SK-N-SH (cell line): ENCODE measurements around the gene TRPM8. TPM values are rescaled to one million over a fixed set of nuclear protein-coding genes. Genes with fewer than 3 reads are reported as not detected.

Source experiments
- CTCF ChIA-PET: fragments of 300-600, 350-600 bp; formaldehyde crosslinking; extraction: SDS; loops from one replicate; lab custom pipeline; 2021; lab: Yijun Ruan, JAX
- POLR2A ChIA-PET: fragments of 350-600 bp; sonication (Branson Sonifier 250); formaldehyde crosslinking; extraction: SDS; loops from one replicate; lab custom pipeline; 2020; ENCODE audit warnings: antibody characterized with exemption, inconsistent platforms; lab: Yijun Ruan, JAX
- DNase-seq: peaks from one replicate; pipeline ENCODE4 v3.0.0; 2012
- H2AFZ ChIP-seq: fragments of 200-600 bp; sonication (generic); 2 replicates; pipeline ENCODE4 v1.8.1; 2016; ENCODE audit warnings: antibody characterized with exemption, mild to moderate bottlenecking, low read depth
- H3F3A ChIP-seq: fragments of 200-600 bp; sonication (generic); replicated peaks from 2 replicates; pipeline ENCODE3; 2016; ENCODE audit warnings: antibody characterized with exemption, mild to moderate bottlenecking; ENCODE audit not compliant: insufficient read depth
- H3K27ac ChIP-seq, 2 experiments: fragments of 200-500 bp in 1 of 2; fragments of 200-600 bp in 1 of 2; sonication (Bioruptor generic) in 1 of 2; sonication (generic), shearing (Covaris generic) in 1 of 2; 2 replicates each; pipeline versions ENCODE4 v1.5.1 to v1.6.1; 2014 to 2016; ENCODE audit warnings: low read depth in 2 of 2, inconsistent platforms in 1 of 2, low read length in 1 of 2, mild to moderate bottlenecking in 1 of 2, mixed read lengths in 1 of 2
- H3K27me3 ChIP-seq: fragments of 200-600 bp; sonication (generic), shearing (Covaris generic); 2 replicates; pipeline ENCODE4 v1.6.1; 2016; ENCODE audit warnings: mixed run types; ENCODE audit not compliant: insufficient read depth
- H3K36me3 ChIP-seq, 2 experiments: fragments of 200-500 bp in 1 of 2; fragments of 200-600 bp in 1 of 2; sonication (Bioruptor generic) in 1 of 2; sonication (generic) in 1 of 2; replicated peaks in 1 of 2; 2 replicates each; pipeline versions ENCODE3 to v1.5.1; 2014 to 2016; ENCODE audit warnings: low read length in 1 of 2, mild to moderate bottlenecking in 1 of 2; ENCODE audit not compliant: insufficient read depth in 2 of 2, control insufficient read depth in 1 of 2
- H3K4me1 ChIP-seq, 2 experiments: fragments of 200-500 bp in 1 of 2; fragments of 200-600 bp in 1 of 2; sonication (Bioruptor generic) in 1 of 2; sonication (generic), shearing (Covaris generic) in 1 of 2; 2 replicates each; pipeline versions ENCODE4 v1.5.1 to v1.6.1; 2014 to 2016; ENCODE audit warnings: low read depth in 1 of 2, low read length in 1 of 2, mixed run types in 1 of 2; ENCODE audit not compliant: insufficient read depth in 2 of 2, control insufficient read depth in 1 of 2
- H3K4me2 ChIP-seq: fragments of 200-600 bp; sonication (generic), shearing (Covaris generic); 2 replicates; pipeline ENCODE4 v1.6.1; 2017; ENCODE audit warnings: mixed run types
- H3K4me3 ChIP-seq, 2 experiments: fragments of 200-500 bp in 1 of 2; fragments of 200-600 bp in 1 of 2; sonication (Bioruptor generic) in 1 of 2; sonication (generic), shearing (Covaris generic) in 1 of 2; 2 replicates each; pipeline versions ENCODE4 v1.5.1 to v1.8.1; 2014 to 2016; ENCODE audit warnings: low read depth in 2 of 2, inconsistent platforms in 1 of 2, low read length in 1 of 2, mild to moderate bottlenecking in 1 of 2, mixed read lengths in 1 of 2, moderate library complexity in 1 of 2
- H3K79me2 ChIP-seq: fragments of 200-600 bp; sonication (generic); 2 replicates; pipeline ENCODE4 v1.8.1; 2017; ENCODE audit warnings: mild to moderate bottlenecking; ENCODE audit not compliant: insufficient read depth
- H3K9ac ChIP-seq: fragments of 200-600 bp; sonication (generic); 2 replicates; pipeline ENCODE4 v1.6.1; 2017; ENCODE audit warnings: mixed run types
- H3K9me2 ChIP-seq: fragments of 200-600 bp; sonication (generic); 2 replicates; pipeline ENCODE4 v1.6.1; 2017; ENCODE audit warnings: mixed run types
- H3K9me3 ChIP-seq: fragments of 200-600 bp; sonication (generic); 2 replicates; pipeline ENCODE4 v1.6.1; 2017; ENCODE audit warnings: mixed run types, mild to moderate bottlenecking, moderate library complexity
- H4K20me1 ChIP-seq: fragments of 200-600 bp; sonication (generic); 2 replicates; pipeline ENCODE4 v1.6.1; 2017; ENCODE audit warnings: mild to moderate bottlenecking, mixed run types; ENCODE audit not compliant: insufficient read depth
- CHD2 ChIP-seq: fragments of 150-350 bp; IDR thresholded peaks from 2 replicates; pipeline ENCODE4 v1.6.1; 2018; ENCODE audit warnings: low read length; ENCODE audit not compliant: partially characterized antibody
- ELF1 ChIP-seq: IDR thresholded peaks from 2 replicates; pipeline ENCODE4 v1.4.0; 2012
- EP300 ChIP-seq, 2 experiments: IDR thresholded peaks; 2 replicates each; pipeline versions ENCODE4 v1.4.0 to v1.6.1; 2012; ENCODE audit warnings: borderline replicate concordance in 1 of 2, low read depth in 1 of 2, low read length in 1 of 2
- FOSL2 ChIP-seq: IDR thresholded peaks from 2 replicates; pipeline ENCODE4 v1.4.0; 2012; ENCODE audit warnings: low read depth, mild to moderate bottlenecking, moderate library complexity, borderline replicate concordance
- FOXJ3 ChIP-seq: sonication (generic); formaldehyde crosslinking; IDR thresholded peaks from 2 replicates; pipeline ENCODE4 v1.5.1; 2020; ENCODE audit warnings: mild to moderate bottlenecking, missing genetic modification reagents
- GABPA ChIP-seq: IDR thresholded peaks from 2 replicates; pipeline ENCODE4 v1.4.0; 2012; ENCODE audit warnings: low read depth, mild to moderate bottlenecking
- GATA2 ChIP-seq: sonication (generic); formaldehyde crosslinking; IDR thresholded peaks from 2 replicates; pipeline ENCODE4 v1.5.0; 2020; ENCODE audit warnings: mild to moderate bottlenecking, missing genetic modification reagents
- MAX ChIP-seq: IDR thresholded peaks from 2 replicates; pipeline ENCODE4 v1.4.0; 2012; ENCODE audit warnings: low read depth
- MEF2A ChIP-seq: IDR thresholded peaks from 2 replicates; pipeline ENCODE4 v1.4.0; 2012; ENCODE audit warnings: low read depth, borderline replicate concordance
- NFIC ChIP-seq: IDR thresholded peaks from 2 replicates; pipeline ENCODE4 v1.4.0; 2012; ENCODE audit warnings: borderline replicate concordance
- PBX3 ChIP-seq: IDR thresholded peaks from 2 replicates; pipeline ENCODE4; 2012
- POLR2AphosphoS5 ChIP-seq: IDR thresholded peaks from 2 replicates; pipeline ENCODE4 v1.6.1; 2012; ENCODE audit warnings: low read depth, low read length
- RAD21 ChIP-seq: IDR thresholded peaks from 2 replicates; pipeline ENCODE4 v1.6.1; 2012; ENCODE audit warnings: mild to moderate bottlenecking, low read length
- RCOR1 ChIP-seq: fragments of 150-350 bp; IDR thresholded peaks from 2 replicates; pipeline ENCODE4 v1.6.1; 2017; ENCODE audit warnings: antibody characterized with exemption, low read length
- REST ChIP-seq: IDR thresholded peaks from 2 replicates; pipeline ENCODE4 v1.6.1; 2012; ENCODE audit warnings: mild to moderate bottlenecking, low read depth, low read length, moderate library complexity
- RFX5 ChIP-seq: IDR thresholded peaks from 2 replicates; pipeline ENCODE4 v1.6.1; 2012; ENCODE audit warnings: mild to moderate bottlenecking, improper control_type of control experiment, low read length
- SIN3A ChIP-seq: IDR thresholded peaks from 2 replicates; pipeline ENCODE4 v1.6.1; 2012; ENCODE audit warnings: low read depth, mild to moderate bottlenecking, low read length, moderate library complexity, borderline replicate concordance
- SMC3 ChIP-seq: IDR thresholded peaks from 2 replicates; pipeline ENCODE4 v1.6.1; 2012; ENCODE audit warnings: low read depth, low read length, improper control_type of control experiment
- TAF1 ChIP-seq: IDR thresholded peaks from 2 replicates; pipeline ENCODE4 v1.6.1; 2012; ENCODE audit warnings: low read depth, mild to moderate bottlenecking, low read length, moderate library complexity, borderline replicate concordance
- TCF12 ChIP-seq: IDR thresholded peaks from 2 replicates; pipeline ENCODE4 v1.4.0; 2012
- TEAD4 ChIP-seq: IDR thresholded peaks from 2 replicates; pipeline ENCODE4 v1.4.0; 2012; ENCODE audit warnings: mild to moderate bottlenecking, borderline replicate concordance; ENCODE audit not compliant: insufficient read depth
- USF1 ChIP-seq: IDR thresholded peaks from 2 replicates; pipeline ENCODE4 v1.4.0; 2012; ENCODE audit warnings: low read depth, borderline replicate concordance
- WGBS: methylation state at CpG from one replicate; pipeline ENCODE4 v1.1.6; 2017; ENCODE audit warnings: low lambda C conversion rate; 5-methylcytosine and 5-hydroxymethylcytosine counted together
- polyA plus RNA-seq, 3 experiments: library from polyadenylated mRNA; depleted of rRNA; stranded (reverse); fragments of >200 nt; gene quantifications; 2 replicates each; pipeline ENCODE4 v1.2.3, GENCODE V29; 2012

The TRPM8 gene
- polyA plus RNA-seq, 1 of the 3 experiments (the other 2 are of a cell fraction) = 0.85 TPM

- TF ChIP-seq PBX3 (no peak), MAX (no peak), RAD21 (no peak), RFX5 (no peak), FOSL2 (no peak), REST (no peak), GABPA (no peak), TCF12 (no peak)
- TF ChIP-seq, all 33 proteins: peak for 0
Measured at GRCh38 chr2:233944269-233944668, 27.1 kb downstream of the TRPM8 start (continued).

GRCh38 chr2:233944722-233945121, 27.5 kb downstream of the TRPM8 start:
- no peak overlapping the region for H2AFZ ChIP-seq
- H3K9me3 ChIP-seq = no peaks in the 10 kb centered on the region
- TF ChIP-seq EP300 (IDR thresholded peaks at IDR 0.05; ENCODE audit: borderline replicate concordance in 1 of 2, low read depth in 1 of 2, low read length in 1 of 2) (no peak), GATA2 (no peak), FOSL2 (no peak), POLR2AphosphoS5 (no peak), MEF2A (no peak), SIN3A (no peak), ELF1 (no peak), TEAD4 (no peak), CHD2 (no peak), GABPA (no peak), REST (no peak), TAF1 (no peak), RCOR1 (no peak), SMC3 (no peak), USF1 (no peak), NFIC (no peak), FOXJ3 (CRISPR knock-in tag) (no peak), PBX3 (no peak)
- TF ChIP-seq, all 33 proteins: peak for 0
- Histone ChIP-seq H3K27ac (no peak overlapping the region), H3K9me2 (no peaks in the 10 kb centered on the region), H3K4me3 (no peak overlapping the region), H3K4me1 (no peaks in the 10 kb centered on the region), H3K4me2 (no peak overlapping the region), H3K27me3 (no peaks in the 10 kb centered on the region), H3F3A (no peaks in the 10 kb centered on the region), H3K36me3 (no peaks in the 10 kb centered on the region), H3K79me2 (no peaks in the 10 kb centered on the region), H4K20me1 (no peaks in the 10 kb centered on the region), H3K9ac (no peak overlapping the region)
- ChIA-PET CTCF (interaction anchor here (1.1 kb wide), 1 partner anchor 16 kb away, joined by 5 read pairs; no protein-coding TSS in a partner anchor), POLR2A (no interaction called here)
- WGBS = 0% methylated on average over 1 of the region's 1 CpG
- no peak for DNase-seq
